Fibroblast of the conjunctiva (primary cell): ENCODE data around the gene OR6C1.
"Not testable (repeated sequence)": the region's sequence is repeated elsewhere in the genome, so short reads cannot be mapped to it uniquely, and the experiment has no call there.

Experiments
- DNase-seq: peaks from one replicate; pipeline ENCODE4 v3.0.0-alpha.2; 2010; ENCODE audit warnings: low read depth

OR6C1 gene

GRCh38 chr12:55314043-55314442, at the start of gene OR6C1:
TSS of gene OR6C1 (plus strand) at chr12:55314343. CDS start at chr12:55320600, 6,257 bp downstream.
- no peak for DNase-seq

DNA sequence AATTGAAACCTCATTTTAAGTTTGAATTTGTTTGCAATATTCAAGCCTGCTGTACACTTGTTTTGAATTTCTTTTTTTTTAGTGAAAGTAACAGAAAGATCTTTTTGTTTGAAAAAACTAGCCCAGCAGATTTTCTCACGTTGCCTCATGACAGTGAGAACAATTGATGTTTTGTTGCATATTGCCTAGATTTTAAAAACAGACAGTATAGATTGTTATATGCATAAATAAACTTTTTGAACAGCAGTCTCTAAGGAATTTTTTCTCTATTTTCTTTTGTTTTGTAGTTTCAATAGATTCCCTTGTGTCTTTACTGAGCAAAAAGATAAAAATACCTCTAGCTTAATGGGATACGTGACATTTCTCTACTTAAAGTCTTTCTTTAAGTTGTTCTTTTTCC, 33.2 kb upstream of the OR6C1 start:
- no peak for DNase-seq

- no peak for DNase-seq
Measured at GRCh38 chr12:55289999-55290398, 24.1 kb upstream of the OR6C1 start.

GRCh38 chr12:55296469-55296868, 17.7 kb upstream of the OR6C1 start, which contains the start of gene OR6C6:
TSS of gene OR6C6 (minus strand) at chr12:55296569. CDS start at chr12:55295232, 1,337 bp downstream.
- DNase-seq: no peak

DNA sequence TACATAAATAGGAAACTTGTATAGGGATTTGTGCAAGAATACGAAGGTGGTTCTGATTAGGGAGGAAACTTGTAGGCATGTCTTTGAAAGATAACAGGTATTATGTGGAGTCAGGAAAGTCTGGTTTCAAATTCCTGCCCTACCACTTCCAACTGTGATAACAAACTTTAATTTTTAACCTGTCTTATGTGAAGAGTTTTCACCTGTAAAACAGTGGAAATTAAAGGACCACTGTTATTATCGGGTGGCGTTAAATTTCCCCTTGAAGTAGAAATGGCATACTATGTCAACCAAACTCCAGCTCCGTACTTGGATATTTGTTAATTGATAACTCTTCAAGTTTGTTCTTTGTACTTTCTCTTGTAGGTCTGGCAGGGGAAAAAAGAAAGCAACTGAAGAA, 6.1 kb downstream of the OR6C1 start:
- no peak for DNase-seq

GRCh38 chr12:55325801-55326200, 11.7 kb downstream of the OR6C1 start:
- DNase-seq: not testable (repeated sequence)

DNA sequence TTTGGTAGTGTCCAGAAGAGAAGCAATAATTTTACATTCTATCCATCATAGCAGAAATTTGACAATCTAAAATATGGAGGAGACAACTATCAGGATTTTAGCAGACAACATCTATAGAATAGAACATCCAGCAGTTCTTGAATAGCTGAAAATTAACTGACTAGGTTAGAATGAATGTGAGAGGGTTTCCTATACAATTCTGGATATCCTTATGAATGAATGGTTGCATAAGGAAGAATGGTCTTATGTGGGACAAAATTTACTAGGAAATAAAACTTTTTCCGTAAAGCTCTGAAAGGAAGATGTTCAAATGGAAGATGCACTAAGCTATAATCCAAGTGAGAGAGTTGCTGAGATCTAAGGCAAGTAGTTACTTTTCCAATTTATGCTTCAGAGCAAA, 16.3 kb downstream of the OR6C1 start, which contains the start of gene OR6C3:
Gene OR6C3 (plus strand): TSS at position 301 of the 400 bp plus-strand sequence. CDS start 955 bp downstream, outside the sequence.
- no peak for DNase-seq

DNA sequence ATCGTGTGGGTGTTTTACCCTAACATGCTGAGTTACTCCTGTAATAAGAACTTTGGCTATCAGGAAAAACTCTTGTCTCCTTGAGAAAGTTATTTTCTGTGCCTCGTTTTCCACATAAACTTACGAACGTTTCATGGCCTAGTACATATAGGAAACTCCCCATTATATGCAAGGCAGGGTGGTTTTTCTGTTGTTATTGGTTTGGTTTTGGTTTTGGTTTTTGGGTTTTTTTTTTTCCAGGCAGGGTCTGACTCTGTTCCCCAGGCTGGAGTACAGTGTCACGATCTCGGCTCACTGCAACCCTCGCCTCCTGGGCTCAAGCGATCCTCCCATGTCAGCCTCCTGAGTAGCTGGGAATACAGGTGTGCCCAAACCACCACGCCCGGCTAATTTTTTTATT, 21.9 kb downstream of the OR6C1 start:
- no peak for DNase-seq

- DNase-seq: not testable (repeated sequence)
Measured at GRCh38 chr12:55355338-55355737, 41.2 kb downstream of the OR6C1 start.

GRCh38 chr12:55362675-55363074, 48.5 kb downstream of the OR6C1 start, which contains the start of gene OR6C75:
TSS of gene OR6C75 (plus strand) at chr12:55362975. CDS start at chr12:55365111, 2,136 bp downstream.
- DNase-seq: no peak

DNA sequence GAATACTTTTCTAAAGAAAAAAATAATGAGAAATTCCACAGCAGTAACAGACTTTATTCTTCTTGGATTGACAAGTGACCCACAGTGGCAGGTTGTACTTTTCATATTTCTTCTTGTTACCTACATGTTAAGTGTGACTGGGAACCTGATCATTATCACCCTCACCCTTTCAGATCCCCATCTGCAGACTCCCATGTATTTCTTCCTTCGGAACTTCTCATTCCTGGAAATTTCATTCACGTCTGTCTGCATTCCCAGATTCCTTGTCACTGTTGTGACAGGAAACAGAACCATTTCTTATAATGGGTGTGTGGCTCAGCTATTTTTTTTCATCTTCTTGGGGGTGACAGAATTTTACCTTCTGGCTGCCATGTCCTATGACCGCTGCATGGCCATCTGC, 50.9 kb downstream of the OR6C1 start:
- DNase-seq: no peak
